Psoas muscle (tissue), 8 donors: Measurements from ENCODE around the gene EEPD1. TPM values are rescaled to one million over a fixed set of nuclear protein-coding genes. Genes with fewer than 3 reads are reported as not detected.

Experiments
- ATAC-seq, 4 donors: fragments of 200-7000 bp; cut with Tn5 transposase; one replicate each; pipeline ENCODE4 v1.9.1; 2020; ENCODE audit warnings: moderate library complexity in 3 of 4, mild to moderate bottlenecking in 2 of 4
- DNase-seq, 2 donors: peaks; one replicate each; pipeline ENCODE4 v3.0.0-alpha.2; 2020
- H3K27ac ChIP-seq: fragments of 200-600 bp; one replicate; pipeline ENCODE4 v1.8.0; 2022
- H3K27me3 ChIP-seq, 3 donors: fragments of 200-600 bp in 1 of 3; one replicate each; pipeline versions ENCODE4 v1.6.1 to v1.8.0; 2013 to 2022; ENCODE audit warnings: low read length in 2 of 3, mild to moderate bottlenecking in 2 of 3, moderate library complexity in 1 of 3; ENCODE audit not compliant: insufficient read depth in 3 of 3
- H3K36me3 ChIP-seq, 2 donors: fragments of 200-600 bp in 1 of 2; one replicate each; pipeline versions ENCODE4 v1.6.1 to v1.8.0; 2013 to 2022; ENCODE audit warnings: low read depth in 1 of 2, mild to moderate bottlenecking in 1 of 2, moderate library complexity in 1 of 2; ENCODE audit not compliant: insufficient read depth in 1 of 2
- H3K4me1 ChIP-seq: fragments of 200-600 bp; one replicate; pipeline ENCODE4 v1.8.0; 2022
- H3K4me3 ChIP-seq: fragments of 200-600 bp; one replicate; pipeline ENCODE4 v1.8.0; 2022; ENCODE audit warnings: mild to moderate bottlenecking
- H3K9me3 ChIP-seq: fragments of 200-600 bp; one replicate; pipeline ENCODE4 v1.8.0; 2022
- WGBS, 3 donors: extraction: QIAGEN DNeasy Blood & Tissue Kit; methylation state at CpG; one replicate each; pipeline versions ENCODE4 v1.1.6 to v1.1.7; 2013; 5-methylcytosine and 5-hydroxymethylcytosine counted together
- intact Hi-C, 2 donors: fragments of 100-400 bp; cut with DNase I; formaldehyde crosslinking; loops; one replicate each; pipeline versions ENCODE4 v1.11.0 to v1.14.2; 2022
- polyA plus RNA-seq, 3 donors: library from polyadenylated mRNA; stranded (reverse); fragments of 200-250 nt; gene quantifications; one replicate each; pipeline ENCODE4 v1.2.3, GENCODE V29; 2013
- total RNA-seq, 4 donors: library from RNA; stranded (reverse); fragmentation: NEBNext Ultra II Directional in 2 of 4; extraction: Animal tissue kit (Norgen Biotek cat#: 25700) in 2 of 4; gene quantifications; one replicate each; pipeline versions ENCODE4 v1.2.1 to v1.2.4, GENCODE V29; 2021 to 2023
- TF ChIP-seq, protein P1 (sequence below): fragments of 200-600 bp; IDR thresholded peaks from one replicate; pipeline ENCODE4 v1.8.0; 2022; ENCODE audit warnings: antibody characterized with exemption
- donor health status: healthy with polysubstance abuse.
- donor health status: DM: no; HTN: no; CAD: no; lungs with moderate emphysema.
- donor health status: Bipolar disorder and iron deficiency.
- donor health status: healthy.
- donor health status: DM: yes; HTN: yes; CAD: no.
- donor health status: DM: no; HTN: no; CAD: no.
- donor health status: DM: no; HTN: no; CAD: no.
- donor health status: DM: yes; HTN: yes; CAD: no.

Gene EEPD1
- total and polyA plus RNA-seq, 7 donors, result 7.3 to 61.2 (median 45.5) TPM

DNA sequence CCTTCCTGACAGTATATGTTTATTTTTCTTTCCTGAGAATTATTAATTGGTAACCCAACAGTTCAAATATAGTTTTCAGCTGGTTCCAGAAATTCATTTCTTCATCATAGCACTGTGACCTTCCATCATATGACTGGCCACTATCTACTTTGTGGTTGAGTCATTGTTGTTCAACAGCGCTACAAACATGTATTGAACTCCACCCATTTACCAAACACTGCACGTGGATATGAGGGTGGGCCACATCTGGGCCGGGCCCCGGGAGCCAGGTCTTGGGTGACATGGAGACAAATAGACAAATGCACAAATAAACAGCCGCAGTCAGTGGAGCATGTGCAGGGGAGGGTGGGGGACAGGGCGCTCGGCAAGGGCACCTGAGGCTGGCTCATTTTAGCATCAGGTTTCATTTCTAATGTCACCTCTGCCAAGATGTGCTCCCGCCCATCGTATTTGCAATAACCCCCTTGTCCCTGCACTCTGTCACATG lies 24.0 kb upstream of the EEPD1 start:
- H3K27ac ChIP-seq, result peak overlapping the region; percentile 95
- ATAC-seq (peak; percentile 62 to 65 (median 64)), DNase-seq (peak; percentile 45 to 70)
- H3K36me3 ChIP-seq, result no peaks in the 10 kb centered on the region
- TF ChIP-seq, protein P1, sequence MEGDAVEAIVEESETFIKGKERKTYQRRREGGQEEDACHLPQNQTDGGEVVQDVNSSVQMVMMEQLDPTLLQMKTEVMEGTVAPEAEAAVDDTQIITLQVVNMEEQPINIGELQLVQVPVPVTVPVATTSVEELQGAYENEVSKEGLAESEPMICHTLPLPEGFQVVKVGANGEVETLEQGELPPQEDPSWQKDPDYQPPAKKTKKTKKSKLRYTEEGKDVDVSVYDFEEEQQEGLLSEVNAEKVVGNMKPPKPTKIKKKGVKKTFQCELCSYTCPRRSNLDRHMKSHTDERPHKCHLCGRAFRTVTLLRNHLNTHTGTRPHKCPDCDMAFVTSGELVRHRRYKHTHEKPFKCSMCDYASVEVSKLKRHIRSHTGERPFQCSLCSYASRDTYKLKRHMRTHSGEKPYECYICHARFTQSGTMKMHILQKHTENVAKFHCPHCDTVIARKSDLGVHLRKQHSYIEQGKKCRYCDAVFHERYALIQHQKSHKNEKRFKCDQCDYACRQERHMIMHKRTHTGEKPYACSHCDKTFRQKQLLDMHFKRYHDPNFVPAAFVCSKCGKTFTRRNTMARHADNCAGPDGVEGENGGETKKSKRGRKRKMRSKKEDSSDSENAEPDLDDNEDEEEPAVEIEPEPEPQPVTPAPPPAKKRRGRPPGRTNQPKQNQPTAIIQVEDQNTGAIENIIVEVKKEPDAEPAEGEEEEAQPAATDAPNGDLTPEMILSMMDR, result no peak
- whole genome bisulfite sequencing, 3 donors, result 18 to 21% (median 19%) methylated on average over 9 of the region's 9 CpGs
- no peaks in the 10 kb centered on the region for H3K27me3 ChIP-seq
- H3K4me3 ChIP-seq, result peak overlapping the region; percentile 28
- no peaks in the 10 kb centered on the region for H3K9me3 ChIP-seq
- intact Hi-C loops, result no loop called here
- H3K4me1 ChIP-seq, result peaks cover 51% of the 10 kb centered on the region

DNA sequence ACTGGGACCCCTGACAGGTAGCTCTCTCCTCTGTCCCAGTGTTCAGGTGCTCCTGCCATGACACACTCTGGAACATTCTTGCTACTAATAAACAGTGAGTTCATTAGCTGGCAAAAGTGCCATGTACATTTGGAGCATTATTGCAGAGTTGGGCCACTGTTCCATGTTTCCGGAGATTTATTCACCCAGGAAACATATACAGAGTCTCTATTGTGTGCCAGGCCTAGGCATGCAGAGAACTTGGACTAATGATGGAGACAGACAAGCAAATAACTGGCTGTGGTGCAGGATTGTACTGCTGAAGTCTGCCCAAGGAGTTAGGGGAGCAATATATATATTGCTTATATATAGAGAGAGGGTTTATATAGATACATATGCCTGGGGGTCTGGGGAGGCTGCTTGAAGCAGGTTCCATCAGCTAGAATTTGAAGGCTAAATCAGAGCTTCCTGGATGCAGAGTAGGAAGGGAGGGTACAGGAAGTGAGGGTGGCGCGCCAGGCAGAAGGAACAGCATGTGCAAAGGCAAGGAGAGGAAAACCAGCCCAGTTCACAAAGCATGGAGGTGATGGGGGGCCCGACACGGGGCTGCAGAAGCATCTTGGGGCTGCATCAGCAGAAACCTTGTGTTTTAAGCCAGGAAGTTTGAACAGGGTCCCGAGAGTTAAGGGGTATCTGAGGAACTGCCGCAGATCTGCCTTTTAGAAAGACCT lies 22.7 kb upstream of the EEPD1 start:
- Histone ChIP-seq H3K4me1 (peaks cover 51% of the 10 kb centered on the region), H3K27me3 (no peaks in the 10 kb centered on the region), H3K4me3 (no peak overlapping the region), H3K27ac (peak overlapping the region; percentile 95), H3K9me3 (no peaks in the 10 kb centered on the region), H3K36me3 (no peaks in the 10 kb centered on the region)
- TF ChIP-seq, protein P1, result no peak
- ATAC-seq (no peak), DNase-seq (no peak)
- 64 to 74% (median 65%) methylated on average over 7 of the region's 7 CpGs for WGBS, 3 donors
- intact Hi-C loops, result loop anchor here in 1 of 2 donors (2.0 kb wide), 1 partner anchor 18 kb away; no protein-coding TSS in a partner anchor

DNA sequence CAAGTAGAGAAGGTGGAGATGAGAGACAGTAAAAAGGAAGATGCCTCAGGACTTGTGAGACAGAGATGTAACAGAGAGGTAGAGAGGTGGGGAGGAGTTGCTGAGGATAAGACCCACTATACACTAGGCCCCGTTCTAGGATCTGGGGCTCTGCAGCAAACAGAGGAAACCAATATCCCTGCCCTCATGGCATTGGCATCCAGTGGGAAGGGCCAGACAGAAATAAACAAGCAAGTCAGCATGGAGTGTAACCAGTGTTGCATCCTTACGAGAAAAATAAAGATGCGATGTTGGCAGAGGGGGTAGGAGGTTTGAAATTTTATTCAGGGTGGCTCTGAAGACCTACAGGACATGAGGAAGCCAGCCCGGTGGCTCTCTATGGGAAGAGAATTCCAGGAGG lies 22.0 kb upstream of the EEPD1 start:
- 15 to 46% (median 19%) methylated on average over 4 of the region's 4 CpGs for WGBS, 3 donors
- Histone ChIP-seq H3K4me1 (peaks cover 51% of the 10 kb centered on the region), H3K27ac (peak overlapping the region; percentile 95)

DNA sequence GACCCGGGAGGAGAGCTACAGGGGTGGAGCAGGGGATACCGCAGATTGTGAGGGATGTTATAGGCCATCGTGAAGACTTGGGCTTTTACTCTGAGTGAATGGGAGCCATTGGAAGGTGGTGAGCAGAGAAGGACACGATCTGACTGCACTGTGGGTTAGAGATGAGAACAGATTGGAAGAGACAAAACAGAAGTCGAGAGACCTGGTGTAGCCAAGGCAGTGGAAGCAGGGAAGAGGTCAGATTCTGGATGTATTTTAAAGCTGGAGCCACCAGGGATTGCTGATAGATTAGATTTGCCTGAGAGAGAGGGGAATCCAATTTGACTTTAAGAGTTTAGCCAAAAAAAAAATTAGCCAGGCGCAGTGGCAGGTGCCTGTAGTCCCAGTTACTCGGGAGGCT lies 21.6 kb upstream of the EEPD1 start:
- intact Hi-C loops, result loop anchor here in 1 of 2 donors (2.0 kb wide), 1 partner anchor 17 kb away; no protein-coding TSS in a partner anchor
- TF ChIP-seq, protein P1, result no peak
- WGBS, 3 donors, result 31 to 66% (median 34%) methylated on average over 7 of the region's 7 CpGs
- Histone ChIP-seq H3K36me3 (no peaks in the 10 kb centered on the region), H3K9me3 (no peaks in the 10 kb centered on the region), H3K27me3 (no peaks in the 10 kb centered on the region), H3K4me1 (peaks cover 51% of the 10 kb centered on the region), H3K4me3 (peak overlapping the region; percentile 39), H3K27ac (peak overlapping the region; percentile 95)
- no peak for DNase-seq
- ATAC-seq, result peak in 3 of 4 donors; percentile 1 to 15 (median 2)

More for the DNA sequence above, 22.0 kb upstream of the EEPD1 start:
- peak; percentile 68 to 82 (median 74) for ATAC-seq
- TF ChIP-seq, protein P1, result no peak
- DNase-seq, result no peak
- H3K4me3 ChIP-seq, result peak overlapping the region; percentile 39
- no peaks in the 10 kb centered on the region for H3K36me3 ChIP-seq
- H3K9me3 ChIP-seq, result no peaks in the 10 kb centered on the region
- no peaks in the 10 kb centered on the region for H3K27me3 ChIP-seq
- intact Hi-C loops, result loop anchor here in 1 of 2 donors (2.0 kb wide), 1 partner anchor 18 kb away; no protein-coding TSS in a partner anchor
